ENCODE measurements around the gene MSMB. TPM values are rescaled to one million over a fixed set of nuclear protein-coding genes. Genes with fewer than 3 reads are reported as not detected.

The MSMB gene
- total and polyA plus RNA-seq, 9 of the 15 experiments (the other 6 are each of a cell fraction or from before 2014, with no cell fraction given), result 0.21 to 0.60 TPM; not detected in 7

- TF ChIP-seq REST (IDR thresholded peaks at IDR 0.05; ENCODE audit: borderline replicate concordance) (no peak), REST (CRISPR knock-in tag; IDR thresholded peaks at IDR 0.05; ENCODE audit: low read depth) (0 out of 2 replicates have a peak, but pooled peaks have one; percentile 25), GATAD2A (IDR thresholded peaks at IDR 0.05) (0 out of 2 replicates have a peak, but pooled peaks have one; percentile 53), ARID2 (IDR thresholded peaks at IDR 0.05) (no peak; the same call in 1 of the 2 replicates), ZNF445 (CRISPR knock-in tag; IDR thresholded peaks at IDR 0.05; ENCODE audit: low read depth) (no peak), MNT (conservative IDR thresholded peaks at IDR 0.05) (peak; percentile 55 to 71), KDM5B (IDR thresholded peaks at IDR 0.05; ENCODE audit: insufficient replicate concordance, low read depth, low read length) (peak; percentile 93), ZFP36 (IDR thresholded peaks at IDR 0.05; ENCODE audit: low read depth, low read length, partially characterized antibody) (peak; percentile 39), ZNF431 (CRISPR knock-in tag; IDR thresholded peaks at IDR 0.05) (peak; percentile 56; the same call in 1 of the 2 replicates), GABPA (tag; conservative IDR thresholded peaks at IDR 0.05; ENCODE audit: low read depth) (peak; percentile 46), MYC (IDR thresholded peaks at IDR 0.05; ENCODE audit: low read depth, low read length) (peak; percentile 29; the same call in 1 of the 2 replicates), MYC (CRISPR knock-in tag; IDR thresholded peaks at IDR 0.05; ENCODE audit: borderline replicate concordance, low read depth) (peak; percentile 33; the same call in 1 of the 2 replicates), RAD21 (CRISPR knock-in tag; conservative IDR thresholded peaks at IDR 0.05 in 1 of 2, IDR thresholded peaks at IDR 0.05 in 1 of 2) (peak; percentile 34 to 42), BACH1 (tag; IDR thresholded peaks at IDR 0.05) (no peak), MLLT1 (IDR thresholded peaks at IDR 0.05) (peak; percentile 63 to 88; a peak in 3 of 4 replicates)
These were observed 15.8 kb downstream of the MSMB start, which contains the start of gene NCOA4 (continued) for GRCh38 chr10:46030091-46030937.
